K562 (cell line): ENCODE results near the gene CYP2C9. TPM values are rescaled to one million over a fixed set of nuclear protein-coding genes. Genes with fewer than 3 reads are reported as not detected.

Experiments used
- ATAC-seq: fragments of 200-7000 bp; cut with Tn5 transposase; 3 replicates; pipeline ENCODE4 v1.9.1; 2020; ENCODE audit warnings: moderate library complexity
- BruUV-seq: library from RNA; stranded (reverse); fragments of 400-500 nt; replicated peaks from 2 replicates; lab custom pipeline; 2021; lab: Mats Ljungman, UMichigan
- CTCF ChIA-PET: fragments of 300-600 bp; formaldehyde crosslinking; extraction: SDS; loops from one replicate; lab custom pipeline; 2021; ENCODE audit warnings: low intra/inter-chr PET ratio; lab: Yijun Ruan, JAX
- POLR2A ChIA-PET: fragments of 300-600, 350-650 bp; sonication (Branson Sonifier 250); formaldehyde crosslinking; extraction: SDS; loops from one replicate; lab custom pipeline; 2021; ENCODE audit warnings: antibody characterized with exemption, inconsistent platforms; lab: Yijun Ruan, JAX
- DNase-seq, 4 experiments: peaks; one replicate each; pipeline versions ENCODE4 v3.0.0 to v3.0.0-alpha.2; 2011 to 2018; ENCODE audit warnings: low spot score in 3 of 4, mixed read lengths in 3 of 4; ENCODE audit errors: extremely low read depth in 1 of 4
- FAIRE-seq: peaks from 2 replicates; lab custom pipeline; 2011; peaks lifted over from hg19 to GRCh38; lab: Jason Lieb, UNC
- H2AFZ ChIP-seq: 2 replicates; pipeline ENCODE4 v1.6.0; 2011; ENCODE audit warnings: low read depth, low read length, control low read depth, inconsistent platforms
- H3K27ac ChIP-seq: fragments of 200-600 bp; 3 replicates; pipeline ENCODE4 v1.8.0; 2011; ENCODE audit warnings: low read depth, mild to moderate bottlenecking, control low read depth, inconsistent platforms, low read length, moderate library complexity, mixed read lengths; ENCODE audit errors: extremely low read depth
- H3K27me3 ChIP-seq, 2 experiments: fragments of 300-600 bp in 1 of 2; 2 replicates in 1 of 2; 3 replicates in 1 of 2; pipeline versions ENCODE4 v1.6.0 to v1.8.0; 2011; ENCODE audit warnings: inconsistent platforms in 2 of 2, low read length in 2 of 2, mild to moderate bottlenecking in 1 of 2, mixed read lengths in 1 of 2, moderate library complexity in 1 of 2; ENCODE audit not compliant: control insufficient read depth in 2 of 2, insufficient read depth in 2 of 2
- H3K36me3 ChIP-seq: fragments of 300-600 bp; 3 replicates; pipeline ENCODE4 v1.8.0; 2011; ENCODE audit warnings: mild to moderate bottlenecking, low read length, inconsistent platforms; ENCODE audit not compliant: control insufficient read depth, insufficient read depth
- H3K4me1 ChIP-seq, 2 experiments: fragments of 200-600 bp in 1 of 2; replicated peaks in 1 of 2; 2 replicates in 1 of 2; 3 replicates in 1 of 2; pipeline versions ENCODE4 v1.5.1 to v1.8.0; 2011; ENCODE audit warnings: inconsistent platforms in 2 of 2, low read length in 2 of 2, mild to moderate bottlenecking in 1 of 2, mixed read lengths in 1 of 2, moderate library complexity in 1 of 2; ENCODE audit not compliant: control insufficient read depth in 2 of 2, insufficient read depth in 2 of 2
- H3K4me2 ChIP-seq: 2 replicates; pipeline ENCODE4 v1.6.1; 2011; ENCODE audit warnings: low read length, control low read depth, inconsistent platforms, mixed read lengths; ENCODE audit not compliant: insufficient read depth
- H3K4me3 ChIP-seq: fragments of 200-600 bp; sonication (generic), shearing (Covaris generic); 2 replicates; pipeline ENCODE4 v1.5.1; 2016; ENCODE audit warnings: control low read depth, inconsistent platforms
- H3K79me2 ChIP-seq: fragments of 200-600 bp; 3 replicates; pipeline ENCODE4 v1.8.0; 2011; ENCODE audit warnings: low read length, inconsistent platforms; ENCODE audit not compliant: control insufficient read depth, insufficient read depth
- H3K9ac ChIP-seq, 2 experiments: 2 replicates each; pipeline versions ENCODE4 v1.6.0 to v1.6.1; 2011; ENCODE audit warnings: low read depth in 2 of 2, low read length in 2 of 2, control low read depth in 1 of 2, inconsistent platforms in 1 of 2, mild to moderate bottlenecking in 1 of 2, mixed read lengths in 1 of 2; ENCODE audit not compliant: insufficient read depth in 1 of 2
- H3K9me1 ChIP-seq: one replicate; pipeline ENCODE4 v1.6.0; 2011; ENCODE audit warnings: inconsistent platforms, mild to moderate bottlenecking, low read length, moderate library complexity; ENCODE audit not compliant: control insufficient read depth, insufficient read depth
- H3K9me3 ChIP-seq: replicated peaks from 2 replicates; pipeline ENCODE4 v1.5.1; 2011; ENCODE audit warnings: low read depth, low read length, inconsistent platforms; ENCODE audit not compliant: control insufficient read depth, insufficient read depth
- H4K20me1 ChIP-seq: replicated peaks from 2 replicates; pipeline ENCODE4 v1.6.1; 2011; ENCODE audit warnings: low read length, inconsistent platforms, mixed read lengths; ENCODE audit not compliant: control insufficient read depth, insufficient read depth
- GATA2 ChIP-seq: sonication (generic); formaldehyde crosslinking; IDR thresholded peaks from 2 replicates; pipeline ENCODE4 v1.4.0; 2020; ENCODE audit warnings: mild to moderate bottlenecking, missing genetic modification reagents
- MBD2 ChIP-seq: sonication (generic); IDR thresholded peaks from 2 replicates; pipeline ENCODE4 v1.6.1; 2016; ENCODE audit warnings: low read depth, borderline replicate concordance
- MYC ChIP-seq, 2 experiments: fragments of 250-450 bp in 1 of 2; sonication (Bioruptor Pico) in 1 of 2; IDR thresholded peaks; 2 replicates each; pipeline versions ENCODE4 v1.5.1 to v1.6.1; 2012 to 2021; ENCODE audit warnings: low read depth in 2 of 2, borderline replicate concordance in 1 of 2, improper control_type of control experiment in 1 of 2, low read length in 1 of 2, mild to moderate bottlenecking in 1 of 2, moderate library complexity in 1 of 2
- PHF20 ChIP-seq: fragments of 450-650 bp; IDR thresholded peaks from 2 replicates; pipeline ENCODE4 v1.6.1; 2018; ENCODE audit not compliant: partially characterized antibody
- SP1 ChIP-seq: sonication (generic); formaldehyde crosslinking; IDR thresholded peaks from 2 replicates; pipeline ENCODE4 v1.8.1; 2022; ENCODE audit warnings: mild to moderate bottlenecking, missing genetic modification reagents
- TAF7 ChIP-seq: fragments of 450-650 bp; IDR thresholded peaks from 2 replicates; pipeline ENCODE4 v1.6.1; 2016; ENCODE audit warnings: missing genetic modification characterization, missing compliant biosample characterization
- ZNF707 ChIP-seq: fragments of 250-450 bp; sonication (Bioruptor Pico); conservative IDR thresholded peaks from 2 replicates; pipeline ENCODE4 v1.8.0; 2022; ENCODE audit warnings: inconsistent platforms, mild to moderate bottlenecking, moderate library complexity
- WGBS: fragments of 100-300 bp; shearing (Covaris generic); methylation state at CpG from one replicate; pipeline ENCODE4 v1.1.6; 2016; ENCODE audit warnings: low coverage, mixed read lengths; ENCODE audit not compliant: insufficient coverage; ENCODE audit errors: missing lambda C conversion rate; 5-methylcytosine and 5-hydroxymethylcytosine counted together
- in situ Hi-C: fragments of 300-500 bp; cut with MboI; formaldehyde crosslinking; loops from 4 replicates; pipeline ENCODE4 v1.15.0; 2018; ENCODE audit warnings: inconsistent platforms, mixed read lengths
- intact Hi-C: fragments of 100-400 bp; cut with micrococcal nuclease; formaldehyde crosslinking; loops from 2 replicates; pipeline ENCODE4 v1.14.2; 2022
- polyA plus RNA-seq, 8 experiments: library from polyadenylated mRNA; depleted of rRNA in 4 of 8; stranded (reverse) in 5 of 8; unstranded in 3 of 8; fragments of >200 nt; fragmentation: Nextera tagmentation in 2 of 8; fragmentation: Illumina TruSeq in 1 of 8; extraction: Ambion mirVana in 2 of 8; extraction: Trizol in 1 of 8; gene quantifications; 2 replicates each; pipeline versions ENCODE4 v1.2.1 to v1.2.3, GENCODE V29; 2011 to 2014; ENCODE audit warnings: inconsistent platforms in 1 of 8, missing spikeins in 1 of 8
- total RNA-seq, 7 experiments: library from RNA; depleted of rRNA in 6 of 7; stranded (reverse); fragments of >200 nt in 6 of 7; fragmentation: Illumina TruSeq in 2 of 7; extraction: Trizol in 2 of 7; gene quantifications; 2 replicates each; pipeline versions ENCODE4 v1.2.1 to v1.2.3, GENCODE V29; 2011 to 2021; ENCODE audit warnings: low replicate concordance in 1 of 7
- TF ChIP-seq, protein P1 (sequence below): fragments of 450-650 bp; IDR thresholded peaks from 2 replicates; pipeline ENCODE4 v1.7.1; 2018; ENCODE audit warnings: mild to moderate bottlenecking, low read depth; ENCODE audit not compliant: partially characterized antibody

The CYP2C9 gene
- total and polyA plus RNA-seq, 9 of the 15 experiments (the other 6 are each of a cell fraction or from before 2014, with no cell fraction given), result 0.22 TPM; not detected in 8

DNA sequence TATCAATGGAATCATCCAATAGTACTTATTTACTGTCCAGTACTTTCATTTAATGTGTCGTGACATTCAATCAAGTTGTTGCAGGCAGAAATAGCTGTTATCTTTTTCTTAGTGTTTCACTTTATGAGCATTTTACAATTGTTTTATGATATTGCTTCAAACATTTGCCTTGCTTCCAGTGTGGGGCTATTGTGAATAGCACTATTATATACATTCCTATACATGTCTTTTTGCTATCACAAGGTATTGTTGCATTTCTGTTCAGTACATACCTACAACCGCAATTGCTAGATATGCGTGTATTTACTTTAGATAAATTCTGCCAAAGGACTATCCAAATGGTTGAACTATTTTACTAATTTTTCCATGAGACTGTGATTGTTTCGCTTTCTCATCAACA, 95.9 kb downstream of the CYP2C9 start:
- FAIRE-seq (no peak), ATAC-seq (no peak), DNase-seq (no peak)
- BruUV-seq, result no TSS peak
- TF ChIP-seq ZNF707 (CRISPR knock-in tag), result no peak
- TF ChIP-seq MBD2, result no peak
- no peak for TF ChIP-seq SP1 (CRISPR knock-in tag)
- TF ChIP-seq, protein P1, sequence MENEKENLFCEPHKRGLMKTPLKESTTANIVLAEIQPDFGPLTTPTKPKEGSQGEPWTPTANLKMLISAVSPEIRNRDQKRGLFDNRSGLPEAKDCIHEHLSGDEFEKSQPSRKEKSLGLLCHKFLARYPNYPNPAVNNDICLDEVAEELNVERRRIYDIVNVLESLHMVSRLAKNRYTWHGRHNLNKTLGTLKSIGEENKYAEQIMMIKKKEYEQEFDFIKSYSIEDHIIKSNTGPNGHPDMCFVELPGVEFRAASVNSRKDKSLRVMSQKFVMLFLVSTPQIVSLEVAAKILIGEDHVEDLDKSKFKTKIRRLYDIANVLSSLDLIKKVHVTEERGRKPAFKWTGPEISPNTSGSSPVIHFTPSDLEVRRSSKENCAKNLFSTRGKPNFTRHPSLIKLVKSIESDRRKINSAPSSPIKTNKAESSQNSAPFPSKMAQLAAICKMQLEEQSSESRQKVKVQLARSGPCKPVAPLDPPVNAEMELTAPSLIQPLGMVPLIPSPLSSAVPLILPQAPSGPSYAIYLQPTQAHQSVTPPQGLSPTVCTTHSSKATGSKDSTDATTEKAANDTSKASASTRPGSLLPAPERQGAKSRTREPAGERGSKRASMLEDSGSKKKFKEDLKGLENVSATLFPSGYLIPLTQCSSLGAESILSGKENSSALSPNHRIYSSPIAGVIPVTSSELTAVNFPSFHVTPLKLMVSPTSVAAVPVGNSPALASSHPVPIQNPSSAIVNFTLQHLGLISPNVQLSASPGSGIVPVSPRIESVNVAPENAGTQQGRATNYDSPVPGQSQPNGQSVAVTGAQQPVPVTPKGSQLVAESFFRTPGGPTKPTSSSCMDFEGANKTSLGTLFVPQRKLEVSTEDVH, result no peak
- no peak for TF ChIP-seq GATA2 (CRISPR knock-in tag)
- TF ChIP-seq PHF20, result no peak
- no peak for TF ChIP-seq MYC (IDR thresholded peaks at IDR 0.05; ENCODE audit: low read depth, low read length)
- TF ChIP-seq MYC (CRISPR knock-in tag; IDR thresholded peaks at IDR 0.05; ENCODE audit: borderline replicate concordance, low read depth), result no peak
- TF ChIP-seq TAF7, result no peak
- H3K9me3 ChIP-seq, result no peaks in the 10 kb centered on the region
- H3K27ac ChIP-seq, result no peak overlapping the region
- CTCF ChIA-PET, result no interaction called here
- H3K4me2 ChIP-seq, result no peak overlapping the region
- WGBS, result 12% methylated on average over 4 of the region's 4 CpGs
- no peaks in the 10 kb centered on the region for H3K27me3 ChIP-seq
- H3K9me1 ChIP-seq, result no peaks in the 10 kb centered on the region
- no peaks in the 10 kb centered on the region for H4K20me1 ChIP-seq
- in situ Hi-C loops, result no loop called here
- no peaks in the 10 kb centered on the region for H3K36me3 ChIP-seq
- intact Hi-C loops, result no loop called here
- POLR2A ChIA-PET, result no interaction called here
- H3K4me3 ChIP-seq, result no peak overlapping the region
- H3K4me1 ChIP-seq, result no peaks in the 10 kb centered on the region
- no peaks in the 10 kb centered on the region for H3K79me2 ChIP-seq
- no peak overlapping the region for H2AFZ ChIP-seq
- H3K9ac ChIP-seq, result no peak overlapping the region
